PC-9 (cell line): ENCODE results near the gene GLRX. TPM values are rescaled to one million over a fixed set of nuclear protein-coding genes. Genes with fewer than 3 reads are reported as not detected.

ENCODE experiments used
- BruUV-seq: library from RNA; stranded (reverse); fragments of 400-500 nt; replicated peaks from 2 replicates; lab custom pipeline; 2021; lab: Mats Ljungman, UMichigan
- CTCF ChIA-PET: fragments of 300-600 bp; sonication (Branson Sonifier 250); formaldehyde crosslinking; loops from one replicate; lab custom pipeline; 2022; ENCODE audit warnings: antibody characterized with exemption; lab: Charles Lee
- POLR2A ChIA-PET: fragments of 300-600 bp; sonication (Branson Sonifier 250); formaldehyde crosslinking; loops from one replicate; lab custom pipeline; 2022; ENCODE audit warnings: antibody characterized with exemption; ENCODE audit not compliant: unreplicated experiment; lab: Charles Lee
- DNase-seq, 2 experiments: peaks; one replicate each; pipeline versions ENCODE4 v3.0.0 to v3.0.0-alpha.2; 2015 to 2022; ENCODE audit warnings: mixed read lengths in 1 of 2
- H2AFZ ChIP-seq: fragments of 200-600 bp; sonication (generic); 2 replicates; pipeline ENCODE4 v1.8.1; 2017; ENCODE audit warnings: antibody characterized with exemption
- H3F3A ChIP-seq: fragments of 200-600 bp; sonication (generic); 2 replicates; pipeline ENCODE4 v1.8.1; 2017; ENCODE audit warnings: antibody characterized with exemption, mild to moderate bottlenecking, low read depth; ENCODE audit not compliant: insufficient read depth
- H3K27ac ChIP-seq: fragments of 200-600 bp; sonication (generic); 2 replicates; pipeline ENCODE4 v1.6.1; 2016; ENCODE audit warnings: mixed run types
- H3K27me3 ChIP-seq: fragments of 200-600 bp; sonication (generic); 2 replicates; pipeline ENCODE4 v1.6.1; 2016; ENCODE audit warnings: low read depth, mixed run types; ENCODE audit not compliant: insufficient read depth
- H3K36me3 ChIP-seq: fragments of 200-600 bp; sonication (generic); 2 replicates; pipeline ENCODE4 v1.6.1; 2016; ENCODE audit warnings: low read depth, mixed run types
- H3K4me1 ChIP-seq: fragments of 200-600 bp; sonication (generic); replicated peaks from 2 replicates; pipeline ENCODE4 v1.6.1; 2016; ENCODE audit warnings: mixed run types; ENCODE audit not compliant: insufficient read depth
- H3K4me2 ChIP-seq: fragments of 200-600 bp; sonication (generic); 2 replicates; pipeline ENCODE4 v1.6.1; 2017; ENCODE audit warnings: mixed run types
- H3K4me3 ChIP-seq: fragments of 200-600 bp; sonication (generic); 2 replicates; pipeline ENCODE4 v1.6.1; 2016; ENCODE audit warnings: mixed run types
- H3K79me2 ChIP-seq: fragments of 200-600 bp; sonication (generic); 2 replicates; pipeline ENCODE4 v1.6.1; 2017; ENCODE audit warnings: low read depth, mixed run types
- H3K9me2 ChIP-seq: fragments of 200-600 bp; sonication (generic); 2 replicates; pipeline ENCODE4 v1.8.1; 2017; ENCODE audit warnings: mild to moderate bottlenecking; ENCODE audit not compliant: insufficient read depth
- H3K9me3 ChIP-seq: fragments of 200-600 bp; sonication (generic); 2 replicates; pipeline ENCODE4 v1.8.1; 2016; ENCODE audit warnings: low read depth; ENCODE audit not compliant: insufficient read depth
- H4K20me1 ChIP-seq: fragments of 200-600 bp; sonication (generic); 2 replicates; pipeline ENCODE4 v1.8.1; 2017; ENCODE audit not compliant: insufficient read depth
- EZH2 ChIP-seq: fragments of 200-600 bp; sonication (generic); IDR thresholded peaks from 2 replicates; pipeline ENCODE4 v1.8.0; 2017; ENCODE audit warnings: antibody characterized with exemption, low read depth
- intact Hi-C: fragments of 100-400 bp; cut with micrococcal nuclease; formaldehyde crosslinking; loops from one replicate; pipeline ENCODE4 v1.10.0; 2022; ENCODE audit not compliant: unreplicated experiment
- total RNA-seq: library from RNA; stranded (reverse); gene quantifications from 2 replicates; pipeline ENCODE4 v1.2.3, GENCODE V29; 2021
- TF ChIP-seq, protein P1 (sequence below): fragments of 200-600 bp; sonication (generic); conservative IDR thresholded peaks from 2 replicates; pipeline ENCODE4 v1.6.1; 2017; ENCODE audit warnings: mixed run types, antibody characterized with exemption, mild to moderate bottlenecking, moderate library complexity

The GLRX gene
- total RNA-seq, 1 experiment from 2014 or later, result 25.5 TPM

DNA sequence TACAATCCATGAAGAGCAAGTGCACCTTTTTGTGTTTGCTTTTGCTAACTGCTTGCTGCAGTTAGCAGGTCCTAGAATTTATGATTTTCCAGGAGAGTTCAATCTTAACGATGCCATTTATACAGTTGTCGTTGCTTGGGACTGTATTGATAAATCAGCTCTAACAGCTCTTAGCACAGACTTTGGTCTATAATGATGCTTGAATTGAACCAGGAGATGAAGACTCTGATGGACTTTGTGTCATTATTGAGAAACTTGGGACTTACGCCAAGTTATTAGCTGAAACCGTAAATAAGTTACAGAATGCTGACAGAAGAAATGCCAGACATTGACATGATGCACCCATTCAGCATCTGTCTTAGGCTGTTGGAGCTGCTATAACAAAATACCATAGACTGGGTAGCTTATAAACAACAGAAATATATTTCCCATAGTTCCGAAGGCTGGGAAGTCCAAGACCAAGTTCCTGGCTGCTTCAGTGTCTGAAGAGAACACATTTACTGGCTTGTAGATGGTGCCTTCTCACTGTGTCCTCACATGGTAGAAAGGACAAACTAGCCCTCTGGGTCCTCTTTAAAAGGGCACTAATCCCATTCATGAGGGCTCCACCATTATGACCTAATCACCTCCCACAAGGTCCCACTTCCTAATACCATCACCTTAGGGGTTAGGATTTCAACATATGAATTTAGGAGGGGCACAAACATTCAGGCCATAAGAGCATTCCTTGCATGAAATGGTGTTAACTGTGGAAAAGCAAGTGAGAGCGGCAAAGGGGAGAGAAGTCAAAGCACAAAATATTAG lies 17.6 kb downstream of the GLRX start:
- Histone ChIP-seq H3K4me3 (no peak overlapping the region), H2AFZ (no peak overlapping the region), H3F3A (no peaks in the 10 kb centered on the region), H3K27me3 (no peaks in the 10 kb centered on the region), H3K9me2 (no peaks in the 10 kb centered on the region), H3K4me2 (no peak overlapping the region), H3K4me1 (no peaks in the 10 kb centered on the region), H3K79me2 (no peaks in the 10 kb centered on the region), H4K20me1 (no peaks in the 10 kb centered on the region), H3K27ac (no peak overlapping the region), H3K9me3 (no peaks in the 10 kb centered on the region), H3K36me3 (no peaks in the 10 kb centered on the region)
- BruUV-seq, result no TSS peak
- no peak for DNase-seq
- TF ChIP-seq EZH2, result no peak
- TF ChIP-seq, protein P1, sequence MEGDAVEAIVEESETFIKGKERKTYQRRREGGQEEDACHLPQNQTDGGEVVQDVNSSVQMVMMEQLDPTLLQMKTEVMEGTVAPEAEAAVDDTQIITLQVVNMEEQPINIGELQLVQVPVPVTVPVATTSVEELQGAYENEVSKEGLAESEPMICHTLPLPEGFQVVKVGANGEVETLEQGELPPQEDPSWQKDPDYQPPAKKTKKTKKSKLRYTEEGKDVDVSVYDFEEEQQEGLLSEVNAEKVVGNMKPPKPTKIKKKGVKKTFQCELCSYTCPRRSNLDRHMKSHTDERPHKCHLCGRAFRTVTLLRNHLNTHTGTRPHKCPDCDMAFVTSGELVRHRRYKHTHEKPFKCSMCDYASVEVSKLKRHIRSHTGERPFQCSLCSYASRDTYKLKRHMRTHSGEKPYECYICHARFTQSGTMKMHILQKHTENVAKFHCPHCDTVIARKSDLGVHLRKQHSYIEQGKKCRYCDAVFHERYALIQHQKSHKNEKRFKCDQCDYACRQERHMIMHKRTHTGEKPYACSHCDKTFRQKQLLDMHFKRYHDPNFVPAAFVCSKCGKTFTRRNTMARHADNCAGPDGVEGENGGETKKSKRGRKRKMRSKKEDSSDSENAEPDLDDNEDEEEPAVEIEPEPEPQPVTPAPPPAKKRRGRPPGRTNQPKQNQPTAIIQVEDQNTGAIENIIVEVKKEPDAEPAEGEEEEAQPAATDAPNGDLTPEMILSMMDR, result no peak
- ChIA-PET POLR2A (no interaction called here), CTCF (no interaction called here)
- intact Hi-C loops, result no loop called here

DNA sequence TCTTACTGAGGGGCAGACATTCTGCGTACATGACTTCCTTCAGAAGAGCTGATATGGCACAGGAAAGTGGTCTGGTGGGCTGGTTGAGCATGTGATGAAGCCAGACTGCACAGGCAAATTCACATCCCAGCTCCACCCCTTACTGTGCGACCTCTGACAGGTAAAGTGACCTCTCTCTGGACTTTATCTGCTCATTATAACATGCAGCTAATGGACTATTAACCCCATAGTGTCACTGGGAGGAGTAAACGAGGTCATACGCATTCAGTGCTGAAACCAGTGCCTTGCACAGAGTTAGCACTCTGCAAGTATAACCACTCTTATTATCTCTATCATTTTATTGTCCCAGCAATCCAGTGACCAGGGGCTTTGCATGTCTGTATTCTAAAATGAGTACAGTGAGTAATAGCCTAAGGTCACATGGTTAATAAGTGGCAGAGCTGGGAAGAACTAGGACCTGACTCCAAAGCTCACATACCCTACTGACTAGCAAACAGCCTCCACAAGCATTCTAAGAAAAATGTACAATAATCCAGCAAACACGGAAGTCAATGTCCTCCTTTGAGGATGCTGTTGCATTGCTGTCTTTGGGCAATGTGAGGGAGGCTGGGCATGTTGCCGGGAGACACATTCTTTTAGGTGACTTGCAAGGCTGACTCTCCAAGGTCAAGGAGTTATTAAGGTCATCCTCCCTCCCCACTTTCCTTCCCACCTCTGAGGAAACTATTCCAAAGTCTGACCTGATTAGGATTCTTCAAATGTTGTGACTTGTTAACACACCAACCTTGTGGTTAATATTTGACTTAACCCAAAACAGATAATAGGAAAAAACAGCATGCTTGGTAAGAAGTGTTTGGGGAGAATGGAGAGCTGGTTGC lies 19.0 kb downstream of the GLRX start:
- Histone ChIP-seq H3K27me3 (no peaks in the 10 kb centered on the region), H3K79me2 (no peaks in the 10 kb centered on the region), H3K9me3 (no peaks in the 10 kb centered on the region), H3F3A (no peaks in the 10 kb centered on the region), H3K9me2 (no peaks in the 10 kb centered on the region), H4K20me1 (no peaks in the 10 kb centered on the region), H2AFZ (no peak overlapping the region), H3K4me2 (no peak overlapping the region), H3K36me3 (no peaks in the 10 kb centered on the region), H3K27ac (no peak overlapping the region), H3K4me3 (no peak overlapping the region), H3K4me1 (no peaks in the 10 kb centered on the region)
- intact Hi-C loops, result no loop called here
- ChIA-PET POLR2A (no interaction called here), CTCF (no interaction called here)
- no peak for DNase-seq
- BruUV-seq, result no TSS peak
- TF ChIP-seq EZH2, result no peak
- TF ChIP-seq, protein P1, result no peak

DNA sequence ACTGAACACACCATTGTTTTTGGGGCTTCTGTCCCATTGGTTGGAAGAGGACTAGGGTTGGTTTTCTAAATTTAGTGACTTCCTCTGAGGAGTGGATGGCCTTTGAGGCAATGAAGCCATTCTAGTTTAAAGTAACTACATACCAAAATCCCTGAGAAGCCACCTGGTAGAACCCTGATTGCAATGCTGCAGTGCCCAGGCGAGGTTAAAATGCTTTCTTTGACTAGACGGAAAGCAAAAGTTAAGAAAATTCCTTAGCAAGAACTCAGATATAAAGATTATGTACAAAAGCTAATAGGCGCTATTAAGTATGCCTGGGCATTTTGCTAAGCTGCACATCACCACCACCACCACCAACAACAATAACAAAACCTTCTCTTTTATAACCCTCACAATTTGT lies 20.6 kb downstream of the GLRX start:
- Histone ChIP-seq H3K4me2 (no peak overlapping the region), H3K4me3 (no peak overlapping the region), H3K9me2 (no peaks in the 10 kb centered on the region), H3K79me2 (no peaks in the 10 kb centered on the region), H3K27me3 (no peaks in the 10 kb centered on the region), H3K9me3 (no peaks in the 10 kb centered on the region; the same call in 1 of the 2 replicates), H4K20me1 (no peaks in the 10 kb centered on the region), H3K27ac (no peak overlapping the region), H2AFZ (no peak overlapping the region), H3K4me1 (no peaks in the 10 kb centered on the region), H3F3A (no peaks in the 10 kb centered on the region), H3K36me3 (no peaks in the 10 kb centered on the region)
- DNase-seq, result no peak
- POLR2A ChIA-PET, result interaction anchor here (0.6 kb wide), 1 partner anchor 143 kb away, joined by 6 read pairs; no protein-coding TSS in a partner anchor
- intact Hi-C loops, result no loop called here
- BruUV-seq, result no TSS peak
- CTCF ChIA-PET, result no interaction called here
- no peak for TF ChIP-seq EZH2
- TF ChIP-seq, protein P1, result no peak
